Gastrocnemius medialis (tissue), 4 donors: ENCODE results near the gene APBB1. TPM values are rescaled to one million over a fixed set of nuclear protein-coding genes. Genes with fewer than 3 reads are reported as not detected.
"Not testable (repeated sequence)": the region's sequence is repeated elsewhere in the genome, so short reads cannot be mapped to it uniquely, and the experiment has no call there.

Experiments
- ATAC-seq, 2 donors: fragments of 150-250 bp; one replicate each; pipeline ENCODE4 v1.9.1; 2016
- DNase-seq, 2 donors: peaks; one replicate each; pipeline ENCODE4 v3.0.0-alpha.2; 2019
- H3K27ac ChIP-seq, 4 donors: fragments of 200-600 bp; sonication (generic); 1 replicate in 1 of 4; 2 replicates in 3 of 4; pipeline ENCODE4 v1.5.1; 2016 to 2018; ENCODE audit warnings: mild to moderate bottlenecking in 2 of 4, moderate library complexity in 1 of 4
- H3K27me3 ChIP-seq, 3 donors: fragments of 200-600 bp; sonication (generic) in 2 of 3; 1 replicate in 1 of 3; 2 replicates in 2 of 3; pipeline versions ENCODE4 v1.5.1 to v1.6.0; 2016 to 2019; ENCODE audit warnings: mild to moderate bottlenecking in 1 of 3, moderate library complexity in 1 of 3
- H3K36me3 ChIP-seq, 2 donors: fragments of 200-600 bp; sonication (generic) in 1 of 2; one replicate each; pipeline ENCODE4 v1.5.1; 2017 to 2018
- H3K4me1 ChIP-seq, 2 donors: fragments of 200-600 bp; sonication (generic) in 1 of 2; one replicate each; pipeline ENCODE4 v1.5.1; 2016 to 2017; ENCODE audit warnings: mild to moderate bottlenecking in 2 of 2
- H3K4me3 ChIP-seq, 4 donors: fragments of 200-600 bp; sonication (generic) in 3 of 4; 1 replicate in 1 of 4; 2 replicates in 3 of 4; pipeline ENCODE4 v1.5.1; 2016 to 2019; ENCODE audit warnings: mild to moderate bottlenecking in 2 of 4
- H3K9me3 ChIP-seq, 3 donors: fragments of 200-600 bp; sonication (generic) in 2 of 3; 1 replicate in 1 of 3; 2 replicates in 2 of 3; pipeline ENCODE4 v1.5.1; 2016 to 2019
- CTCF ChIP-seq, 5 experiments: fragments of 450-650 bp in 3 of 5; fragments of 200-600 bp in 2 of 5; sonication (generic) in 2 of 5; IDR thresholded peaks in 4 of 5; conservative IDR thresholded peaks in 1 of 5; 1 replicate in 4 of 5; 2 replicates in 1 of 5; pipeline ENCODE4 v1.5.1; 2016 to 2019; ENCODE audit warnings: antibody characterized with exemption in 5 of 5, mild to moderate bottlenecking in 3 of 5, moderate library complexity in 3 of 5
- POLR2A ChIP-seq, 2 donors: fragments of 450-650 bp; IDR thresholded peaks; one replicate each; pipeline ENCODE4 v1.6.1; 2017; ENCODE audit warnings: antibody characterized with exemption in 2 of 2, mild to moderate bottlenecking in 2 of 2, moderate library complexity in 2 of 2
- in situ Hi-C, 4 donors: fragments of 200-750 bp; cut with MboI; loops; one replicate each; pipeline versions ENCODE4 v1.15.0 to v1.8.0; 2017; ENCODE audit warnings: low sequenced_read_pairs in 4 of 4
- intact Hi-C: fragments of 100-400 bp; cut with DNase I; formaldehyde crosslinking; loops from one replicate; pipeline ENCODE4 v1.15.1; 2023; ENCODE audit warnings: low total_unique reads
- total RNA-seq, 4 donors: library from RNA; depleted of rRNA; stranded (reverse); fragments of >200 nt; gene quantifications; one replicate each; pipeline versions ENCODE4 v1.1.0 to v1.2.3, GENCODE V29; 2016

Gene APBB1
- total RNA-seq, 4 donors from 2014 or later = 18.5 to 49.2 (median 46.2) TPM

GRCh38 chr11:6397156-6397555, 21.7 kb downstream of the APBB1 start:
- peaks cover 0 to 3% of the 10 kb centered on the region in 2 donors for H3K4me1 ChIP-seq
- peaks cover 0 to 43% of the 10 kb centered on the region in 2 donors for H3K36me3 ChIP-seq
- ATAC-seq (no peak), DNase-seq (no peak)
- in situ Hi-C loops (no loop called here), intact Hi-C loops (loop anchor here (10.0 kb wide), 1 partner anchor 598 kb away; no protein-coding TSS in a partner anchor)
- H3K27ac ChIP-seq = no peak overlapping the region
- no peak overlapping the region for H3K4me3 ChIP-seq
- H3K27me3 ChIP-seq = no peaks in the 10 kb centered on the region
- H3K9me3 ChIP-seq = no peaks in the 10 kb centered on the region
- TF ChIP-seq CTCF (IDR thresholded peaks at IDR 0.05 in 4 of 5, conservative IDR thresholded peaks at IDR 0.05 in 1 of 5) (no peak), POLR2A (IDR thresholded peaks at IDR 0.05) (no peak)

- peaks cover 0 to 36% of the 10 kb centered on the region in 2 donors for H3K36me3 ChIP-seq
Observed at GRCh38 chr11:6395470-6396060, 23.3 kb downstream of the APBB1 start.

GRCh38 chr11:6393989-6394670, 24.8 kb downstream of the APBB1 start:
- DNase-seq (no peak), ATAC-seq (no peak)
- TF ChIP-seq POLR2A (IDR thresholded peaks at IDR 0.05) (no peak), CTCF (IDR thresholded peaks at IDR 0.05 in 4 of 5, conservative IDR thresholded peaks at IDR 0.05 in 1 of 5) (no peak)
- H3K27me3 ChIP-seq = no peaks in the 10 kb centered on the region
- in situ Hi-C loops = no loop called here
- H3K4me3 ChIP-seq = no peak overlapping the region
- H3K27ac ChIP-seq = peak overlapping the region in 1 of 4 donors; percentile 91
- intact Hi-C loops = loop anchor here (5.0 to 10.0 kb wide), 3 partner anchors 208 to 601 kb away; partner anchors contain the start of genes ILK, RRP8 and TPP1
- no peaks in the 10 kb centered on the region for H3K9me3 ChIP-seq
- peaks cover 0 to 33% of the 10 kb centered on the region in 2 donors for H3K36me3 ChIP-seq
- peaks cover 14 to 17% of the 10 kb centered on the region in 2 donors for H3K4me1 ChIP-seq

More at GRCh38 chr11:6395470-6396060, 23.3 kb downstream of the APBB1 start:
- no peak for DNase-seq
- Histone ChIP-seq H3K4me3 (no peak overlapping the region), H3K27ac (peak overlapping the region in 1 of 4 donors; percentile 28), H3K27me3 (no peaks in the 10 kb centered on the region), H3K4me1 (peaks cover 8 to 17% of the 10 kb centered on the region in 2 donors), H3K9me3 (no peaks in the 10 kb centered on the region)
- TF ChIP-seq CTCF (IDR thresholded peaks at IDR 0.05 in 4 of 5, conservative IDR thresholded peaks at IDR 0.05 in 1 of 5) (no peak), POLR2A (IDR thresholded peaks at IDR 0.05) (no peak)
- in situ Hi-C loops (no loop called here), intact Hi-C loops (loop anchor here (10.0 kb wide), 1 partner anchor 599 kb away; no protein-coding TSS in a partner anchor)
- no peak for ATAC-seq

GRCh38 chr11:6392251-6392650, 26.6 kb downstream of the APBB1 start:
- Histone ChIP-seq H3K36me3 (peaks cover 0 to 33% of the 10 kb centered on the region in 2 donors), H3K27ac (peak overlapping the region in 3 of 4 donors; percentile 90 to 97 (median 91)), H3K4me1 (peaks cover 16 to 17% of the 10 kb centered on the region in 2 donors)
- H3K27me3 ChIP-seq, ATAC-seq, in situ Hi-C loops, DNase-seq, H3K9me3 ChIP-seq, H3K4me3 ChIP-seq: not testable (repeated sequence)
- intact Hi-C loops = loop anchor here (5.0 to 10.0 kb wide), 3 partner anchors 210 to 603 kb away; partner anchors contain the start of genes ILK, RRP8 and TPP1
